ENCODE data around the gene TMED6. TPM values are rescaled to one million over a fixed set of nuclear protein-coding genes. Genes with fewer than 3 reads are reported as not detected.

Gene TMED6
- total RNA-seq, 1 experiment from 2014 or later: 0.72 TPM

GRCh38 chr16:69344171-69344570 is 7.4 kb downstream of the TMED6 start (continued):
- TF ChIP-seq, protein P1, sequence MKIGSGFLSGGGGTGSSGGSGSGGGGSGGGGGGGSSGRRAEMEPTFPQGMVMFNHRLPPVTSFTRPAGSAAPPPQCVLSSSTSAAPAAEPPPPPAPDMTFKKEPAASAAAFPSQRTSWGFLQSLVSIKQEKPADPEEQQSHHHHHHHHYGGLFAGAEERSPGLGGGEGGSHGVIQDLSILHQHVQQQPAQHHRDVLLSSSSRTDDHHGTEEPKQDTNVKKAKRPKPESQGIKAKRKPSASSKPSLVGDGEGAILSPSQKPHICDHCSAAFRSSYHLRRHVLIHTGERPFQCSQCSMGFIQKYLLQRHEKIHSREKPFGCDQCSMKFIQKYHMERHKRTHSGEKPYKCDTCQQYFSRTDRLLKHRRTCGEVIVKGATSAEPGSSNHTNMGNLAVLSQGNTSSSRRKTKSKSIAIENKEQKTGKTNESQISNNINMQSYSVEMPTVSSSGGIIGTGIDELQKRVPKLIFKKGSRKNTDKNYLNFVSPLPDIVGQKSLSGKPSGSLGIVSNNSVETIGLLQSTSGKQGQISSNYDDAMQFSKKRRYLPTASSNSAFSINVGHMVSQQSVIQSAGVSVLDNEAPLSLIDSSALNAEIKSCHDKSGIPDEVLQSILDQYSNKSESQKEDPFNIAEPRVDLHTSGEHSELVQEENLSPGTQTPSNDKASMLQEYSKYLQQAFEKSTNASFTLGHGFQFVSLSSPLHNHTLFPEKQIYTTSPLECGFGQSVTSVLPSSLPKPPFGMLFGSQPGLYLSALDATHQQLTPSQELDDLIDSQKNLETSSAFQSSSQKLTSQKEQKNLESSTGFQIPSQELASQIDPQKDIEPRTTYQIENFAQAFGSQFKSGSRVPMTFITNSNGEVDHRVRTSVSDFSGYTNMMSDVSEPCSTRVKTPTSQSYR (CRISPR knock-in tag; IDR thresholded peaks at IDR 0.05): no peak
- TF ChIP-seq, protein P2, sequence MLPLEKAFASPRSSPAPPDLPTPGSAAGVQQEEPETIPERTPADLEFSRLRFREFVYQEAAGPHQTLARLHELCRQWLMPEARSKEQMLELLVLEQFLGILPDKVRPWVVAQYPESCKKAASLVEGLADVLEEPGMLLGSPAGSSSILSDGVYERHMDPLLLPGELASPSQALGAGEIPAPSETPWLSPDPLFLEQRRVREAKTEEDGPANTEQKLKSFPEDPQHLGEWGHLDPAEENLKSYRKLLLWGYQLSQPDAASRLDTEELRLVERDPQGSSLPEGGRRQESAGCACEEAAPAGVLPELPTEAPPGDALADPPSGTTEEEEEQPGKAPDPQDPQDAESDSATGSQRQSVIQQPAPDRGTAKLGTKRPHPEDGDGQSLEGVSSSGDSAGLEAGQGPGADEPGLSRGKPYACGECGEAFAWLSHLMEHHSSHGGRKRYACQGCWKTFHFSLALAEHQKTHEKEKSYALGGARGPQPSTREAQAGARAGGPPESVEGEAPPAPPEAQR (CRISPR knock-in tag; IDR thresholded peaks at IDR 0.05): no peak
- TF ChIP-seq TEAD4 (CRISPR knock-in tag; IDR thresholded peaks at IDR 0.05) (no peak), OVOL2 (CRISPR knock-in tag; IDR thresholded peaks at IDR 0.05; ENCODE audit: borderline replicate concordance) (no peak), FOXK1 (CRISPR knock-in tag; IDR thresholded peaks at IDR 0.05) (no peak), ZNF317 (CRISPR knock-in tag; IDR thresholded peaks at IDR 0.05; ENCODE audit: borderline replicate concordance, low read depth) (no peak)
- TF ChIP-seq, protein P3, sequence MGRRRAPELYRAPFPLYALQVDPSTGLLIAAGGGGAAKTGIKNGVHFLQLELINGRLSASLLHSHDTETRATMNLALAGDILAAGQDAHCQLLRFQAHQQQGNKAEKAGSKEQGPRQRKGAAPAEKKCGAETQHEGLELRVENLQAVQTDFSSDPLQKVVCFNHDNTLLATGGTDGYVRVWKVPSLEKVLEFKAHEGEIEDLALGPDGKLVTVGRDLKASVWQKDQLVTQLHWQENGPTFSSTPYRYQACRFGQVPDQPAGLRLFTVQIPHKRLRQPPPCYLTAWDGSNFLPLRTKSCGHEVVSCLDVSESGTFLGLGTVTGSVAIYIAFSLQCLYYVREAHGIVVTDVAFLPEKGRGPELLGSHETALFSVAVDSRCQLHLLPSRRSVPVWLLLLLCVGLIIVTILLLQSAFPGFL (CRISPR knock-in tag; IDR thresholded peaks at IDR 0.05; ENCODE audit: borderline replicate concordance): no peak

DNA sequence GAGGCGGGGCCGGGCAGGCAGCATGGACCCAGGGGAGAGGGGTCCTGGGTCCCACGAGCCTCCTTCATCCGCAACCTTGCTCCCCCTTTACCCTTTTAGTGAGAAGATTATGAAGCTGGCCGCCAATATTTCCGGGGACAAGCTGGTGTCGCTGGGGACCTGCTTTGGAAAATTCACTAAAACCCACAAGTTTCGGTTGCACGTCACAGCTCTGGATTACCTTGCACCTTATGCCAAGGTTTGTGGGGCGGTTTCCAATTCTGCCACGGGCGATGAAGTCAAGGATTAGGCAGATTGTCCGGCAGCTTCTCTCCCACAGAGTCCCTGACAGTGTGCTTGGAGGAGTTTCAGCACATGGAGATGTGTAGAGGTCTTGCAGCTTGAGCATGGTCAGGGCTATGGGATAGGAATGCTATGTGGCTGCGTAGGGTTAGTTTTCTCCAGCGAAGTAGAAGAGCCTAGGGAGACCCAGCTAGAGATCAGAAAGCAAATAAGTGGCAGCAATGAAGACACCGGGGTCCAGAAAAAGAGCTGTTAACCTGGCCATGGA is 11.4 kb downstream of the TMED6 start:
- H3K4me3 Mint-ChIP-seq: peak overlapping the region; percentile 98
- POLR2A ChIA-PET: interaction anchor here (0.9 to 1.3 kb wide), 2 partner anchors 10 to 12 kb away, joined by 3 read pairs; partner anchors contain the start of gene PDF
- no peaks in the 10 kb centered on the region for H3K9me3 Mint-ChIP-seq
- peaks cover 41% of the 10 kb centered on the region for H3K36me3 Mint-ChIP-seq
- H3K27me3 Mint-ChIP-seq (ENCODE audit: low read depth): no peaks in the 10 kb centered on the region
- peaks cover 18% of the 10 kb centered on the region for H3K4me1 Mint-ChIP-seq
- ATAC-seq: no peak
- CTCF ChIA-PET: no interaction called here
- H3K27ac Mint-ChIP-seq: peak overlapping the region; percentile 99
- no peak for DNase-seq (ENCODE audit: low spot score)
- TF ChIP-seq E2F1 (CRISPR knock-in tag; IDR thresholded peaks at IDR 0.05) (no peak), NR2C2 (CRISPR knock-in tag; IDR thresholded peaks at IDR 0.05) (no peak), OVOL2 (CRISPR knock-in tag; IDR thresholded peaks at IDR 0.05; ENCODE audit: borderline replicate concordance) (no peak), CBFB (CRISPR knock-in tag; IDR thresholded peaks at IDR 0.05; ENCODE audit: low read depth) (no peak), EMX1 (CRISPR knock-in tag; IDR thresholded peaks at IDR 0.05) (no peak), CREM (CRISPR knock-in tag; IDR thresholded peaks at IDR 0.05) (no peak), FOXK1 (CRISPR knock-in tag; IDR thresholded peaks at IDR 0.05) (no peak), GRHL2 (CRISPR knock-in tag; IDR thresholded peaks at IDR 0.05; ENCODE audit: insufficient replicate concordance, severe bottlenecking) (no peak), ZNF416 (CRISPR knock-in tag; IDR thresholded peaks at IDR 0.05) (no peak), ZMAT4 (CRISPR knock-in tag; IDR thresholded peaks at IDR 0.05) (no peak), MYBL2 (CRISPR knock-in tag; IDR thresholded peaks at IDR 0.05) (no peak), MLX (CRISPR knock-in tag; IDR thresholded peaks at IDR 0.05) (no peak), NFYB (CRISPR knock-in tag; conservative IDR thresholded peaks at IDR 0.05; ENCODE audit: low read depth) (no peak), NR1H2 (CRISPR knock-in tag; IDR thresholded peaks at IDR 0.05) (no peak)
- TF ChIP-seq, protein P4, sequence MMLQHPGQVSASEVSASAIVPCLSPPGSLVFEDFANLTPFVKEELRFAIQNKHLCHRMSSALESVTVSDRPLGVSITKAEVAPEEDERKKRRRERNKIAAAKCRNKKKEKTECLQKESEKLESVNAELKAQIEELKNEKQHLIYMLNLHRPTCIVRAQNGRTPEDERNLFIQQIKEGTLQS (CRISPR knock-in tag; conservative IDR thresholded peaks at IDR 0.05): no peak
- TF ChIP-seq, protein P5, sequence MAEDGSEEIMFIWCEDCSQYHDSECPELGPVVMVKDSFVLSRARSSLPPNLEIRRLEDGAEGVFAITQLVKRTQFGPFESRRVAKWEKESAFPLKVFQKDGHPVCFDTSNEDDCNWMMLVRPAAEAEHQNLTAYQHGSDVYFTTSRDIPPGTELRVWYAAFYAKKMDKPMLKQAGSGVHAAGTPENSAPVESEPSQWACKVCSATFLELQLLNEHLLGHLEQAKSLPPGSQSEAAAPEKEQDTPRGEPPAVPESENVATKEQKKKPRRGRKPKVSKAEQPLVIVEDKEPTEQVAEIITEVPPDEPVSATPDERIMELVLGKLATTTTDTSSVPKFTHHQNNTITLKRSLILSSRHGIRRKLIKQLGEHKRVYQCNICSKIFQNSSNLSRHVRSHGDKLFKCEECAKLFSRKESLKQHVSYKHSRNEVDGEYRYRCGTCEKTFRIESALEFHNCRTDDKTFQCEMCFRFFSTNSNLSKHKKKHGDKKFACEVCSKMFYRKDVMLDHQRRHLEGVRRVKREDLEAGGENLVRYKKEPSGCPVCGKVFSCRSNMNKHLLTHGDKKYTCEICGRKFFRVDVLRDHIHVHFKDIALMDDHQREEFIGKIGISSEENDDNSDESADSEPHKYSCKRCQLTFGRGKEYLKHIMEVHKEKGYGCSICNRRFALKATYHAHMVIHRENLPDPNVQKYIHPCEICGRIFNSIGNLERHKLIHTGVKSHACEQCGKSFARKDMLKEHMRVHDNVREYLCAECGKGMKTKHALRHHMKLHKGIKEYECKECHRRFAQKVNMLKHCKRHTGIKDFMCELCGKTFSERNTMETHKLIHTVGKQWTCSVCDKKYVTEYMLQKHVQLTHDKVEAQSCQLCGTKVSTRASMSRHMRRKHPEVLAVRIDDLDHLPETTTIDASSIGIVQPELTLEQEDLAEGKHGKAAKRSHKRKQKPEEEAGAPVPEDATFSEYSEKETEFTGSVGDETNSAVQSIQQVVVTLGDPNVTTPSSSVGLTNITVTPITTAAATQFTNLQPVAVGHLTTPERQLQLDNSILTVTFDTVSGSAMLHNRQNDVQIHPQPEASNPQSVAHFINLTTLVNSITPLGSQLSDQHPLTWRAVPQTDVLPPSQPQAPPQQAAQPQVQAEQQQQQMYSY (CRISPR knock-in tag; IDR thresholded peaks at IDR 0.05): no peak
- TF ChIP-seq, protein P6, sequence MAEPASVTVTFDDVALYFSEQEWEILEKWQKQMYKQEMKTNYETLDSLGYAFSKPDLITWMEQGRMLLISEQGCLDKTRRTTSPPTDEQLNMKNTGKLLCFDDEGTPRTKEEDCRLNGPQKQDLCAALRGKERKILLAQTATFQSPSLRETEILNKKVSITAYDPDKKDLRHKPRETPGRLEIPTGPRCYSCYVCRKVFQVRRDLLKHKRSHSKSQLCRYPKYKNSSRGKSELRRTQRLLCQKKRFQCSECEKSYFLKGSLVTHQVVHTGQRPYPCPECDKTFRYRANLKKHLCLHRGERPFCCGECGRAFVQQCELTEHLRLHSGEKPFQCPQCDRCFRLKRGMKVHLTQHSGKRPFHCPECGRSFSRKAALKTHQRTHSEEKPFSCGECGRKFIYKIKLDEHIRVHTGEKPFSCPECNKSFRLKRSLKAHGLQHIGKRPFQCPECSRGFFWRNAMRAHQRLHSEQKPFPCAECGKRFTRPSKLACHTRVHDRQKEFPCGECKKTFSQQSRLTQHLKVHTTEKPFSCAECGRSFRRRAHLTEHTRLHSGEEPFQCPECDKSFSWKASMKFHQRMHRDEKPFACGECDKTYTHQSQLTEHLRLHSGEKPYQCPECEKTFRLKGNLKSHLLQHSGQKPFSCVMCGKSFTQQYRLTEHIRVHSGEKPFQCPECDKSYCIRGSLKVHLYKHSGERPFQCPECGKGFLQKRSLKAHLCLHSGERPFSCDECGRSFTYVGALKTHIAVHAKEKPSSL (CRISPR knock-in tag; conservative IDR thresholded peaks at IDR 0.05): no peak

Data from WTC11 (cell line).